Measurements from ENCODE around the gene KRT86. TPM values are rescaled to one million over a fixed set of nuclear protein-coding genes. Genes with fewer than 3 reads are reported as not detected.

The KRT86 gene
- polyA plus RNA-seq, 2 donors, result 0.04 to 0.10 TPM

DNA sequence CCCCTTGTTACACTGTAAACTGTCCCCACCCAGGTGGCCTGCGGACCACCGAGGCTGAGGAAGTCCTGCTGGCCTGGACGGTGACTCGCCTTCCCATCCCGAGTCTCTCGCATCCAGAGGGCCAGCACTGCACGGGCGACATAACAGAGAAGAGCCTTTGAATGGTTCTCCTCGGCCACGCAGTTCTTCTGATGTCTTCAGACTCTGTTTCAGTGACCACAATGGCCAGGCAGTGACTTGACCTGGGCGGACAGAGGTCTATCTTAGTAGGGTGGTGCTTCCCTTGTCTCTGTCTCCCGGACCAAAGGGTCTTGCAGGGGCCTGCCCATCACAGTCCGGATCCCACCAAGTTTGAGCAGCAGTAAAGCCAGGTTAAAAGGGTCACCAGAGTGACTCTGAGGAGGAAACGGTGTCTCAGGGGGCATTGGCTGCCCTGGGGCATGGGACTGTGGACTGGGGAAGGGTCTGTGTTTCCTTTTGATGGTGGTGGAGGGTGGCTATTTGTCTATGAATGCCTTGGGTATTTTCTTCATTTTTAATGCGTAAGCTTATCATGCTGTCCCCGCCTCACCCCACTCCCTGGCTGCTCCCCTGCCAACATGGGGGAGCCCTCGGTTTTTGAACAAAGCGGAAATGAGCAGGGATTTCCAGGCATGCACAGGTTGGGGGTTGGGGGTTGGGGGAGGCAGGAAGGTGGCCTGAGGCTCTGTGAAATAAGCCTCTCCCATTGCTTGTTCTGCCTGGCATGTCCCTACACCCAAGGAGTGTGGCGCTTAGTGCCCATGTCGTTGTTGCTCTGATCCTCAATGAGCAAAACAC is 82.5 kb downstream of the KRT86 start:
- no peaks in the 10 kb centered on the region for H3K9me3 ChIP-seq (ENCODE audit: control insufficient read depth in 2 of 2, insufficient read depth in 1 of 2, low read depth in 1 of 2, low read length in 1 of 2)
- no peak overlapping the region for H3K27ac ChIP-seq (ENCODE audit: low read depth in 2 of 2, low read length in 1 of 2)
- H3K36me3 ChIP-seq (ENCODE audit: control insufficient read depth in 2 of 2, insufficient read depth in 2 of 2, low read length in 1 of 2), result no peaks in the 10 kb centered on the region
- H3K4me3 ChIP-seq (ENCODE audit: low read depth in 1 of 2, low read length in 2 of 2), result no peak overlapping the region
- H3K4me1 ChIP-seq (ENCODE audit: control insufficient read depth in 2 of 2, insufficient read depth in 2 of 2, low read length in 1 of 2), result peaks cover 0 to 7% of the 10 kb centered on the region in 2 donors
- no peaks in the 10 kb centered on the region for H3K27me3 ChIP-seq (ENCODE audit: control insufficient read depth in 1 of 2, insufficient read depth in 2 of 2, low read length in 2 of 2)
- 90 to 91% methylated on average over 18 to 20 of the region's 20 CpGs for WGBS, 2 donors

Other genes starting within 250 kb of the KRT86 start
- 10 to 100 TPM in 1 of 2 donors, 1 to 10 TPM in 1; 6.3 to 10.6 TPM for gene NR4A1, start 223.2 kb upstream of the KRT86 start, polyA plus RNA-seq
- 10 to 100 TPM; 16.3 to 43.0 TPM for gene ATG101, start 204.7 kb upstream of the KRT86 start, polyA plus RNA-seq
- gene SMIM41, start 194.9 kb upstream of the KRT86 start, polyA plus RNA-seq, result under 1 TPM; 0.18 to 0.22 TPM
- gene KRT80, start 82.6 kb upstream of the KRT86 start, polyA plus RNA-seq, result 10 to 100 TPM; 40.9 to 53.9 TPM
- 100 to 1,000 TPM; 153 to 213 TPM for gene KRT7, start 41.4 kb upstream of the KRT86 start, polyA plus RNA-seq
- under 1 TPM; 0.05 to 0.08 TPM for gene KRT81, start 16.9 kb downstream of the KRT86 start, polyA plus RNA-seq
- gene KRT83, start 46.8 kb downstream of the KRT86 start, polyA plus RNA-seq, result not detected
- gene KRT85, start 92.8 kb downstream of the KRT86 start, polyA plus RNA-seq, result not detected
- under 1 TPM in 1 of 2 donors, not detected in 1; 0.02 TPM for gene KRT84, start 111.0 kb downstream of the KRT86 start, polyA plus RNA-seq
- not detected for gene KRT82, start 131.7 kb downstream of the KRT86 start, polyA plus RNA-seq
- gene KRT75, start 159.7 kb downstream of the KRT86 start, polyA plus RNA-seq, result under 1 TPM; 0.08 to 0.19 TPM
- gene KRT6B, start 177.5 kb downstream of the KRT86 start, polyA plus RNA-seq, result 100 to 1,000 TPM; 106 to 453 TPM
- 100 to 1,000 TPM; 229 to 427 TPM for gene KRT6C, start 199.2 kb downstream of the KRT86 start, polyA plus RNA-seq
- 1,000 to 10,000 TPM in 1 of 2 donors, 100 to 1,000 TPM in 1; 945 to 7,628 TPM for gene KRT6A, start 218.6 kb downstream of the KRT86 start, polyA plus RNA-seq
- gene KRT5, start 245.7 kb downstream of the KRT86 start, polyA plus RNA-seq, result 1,000 to 10,000 TPM; 3,653 to 6,695 TPM

All from esophagus (tissue), 2 donors.